HL-60 (cell line): Measurements from ENCODE around the gene KANK4.

ENCODE experiments used
- DNase-seq, 2 experiments: peaks; one replicate each; pipeline ENCODE4 v3.0.0-alpha.2; 2010 to 2020; ENCODE audit warnings: low read depth in 1 of 2, low spot score in 1 of 2
- H3K27ac ChIP-seq: fragments of 250-450 bp; sonication (Bioruptor Pico); replicated peaks from 2 replicates; pipeline ENCODE4 v1.5.1; 2020; ENCODE audit warnings: mild to moderate bottlenecking, moderate library complexity
- H3K27me3 ChIP-seq: fragments of 250-450 bp; sonication (Bioruptor Pico); 2 replicates; pipeline ENCODE4 v1.5.1; 2021; ENCODE audit warnings: mild to moderate bottlenecking, moderate library complexity; ENCODE audit not compliant: insufficient read depth, poor library complexity, severe bottlenecking
- H3K4me3 ChIP-seq: replicated peaks from 2 replicates; pipeline ENCODE4 v1.5.1; 2011; ENCODE audit warnings: mild to moderate bottlenecking, control low read depth, low read length; ENCODE audit not compliant: insufficient read depth
- CTCF ChIP-seq: IDR thresholded peaks from one replicate; pipeline ENCODE4 v1.5.1; 2011; ENCODE audit warnings: low read length, control low read depth, inconsistent platforms; ENCODE audit not compliant: insufficient read depth
- GABPA ChIP-seq: IDR thresholded peaks from 2 replicates; pipeline ENCODE4 v1.6.1; 2012; ENCODE audit warnings: low read depth
- POLR2AphosphoS5 ChIP-seq: IDR thresholded peaks from 2 replicates; pipeline ENCODE4 v1.6.1; 2012; ENCODE audit warnings: low read depth
- SPI1 ChIP-seq: IDR thresholded peaks from 2 replicates; pipeline ENCODE4 v1.6.1; 2012; ENCODE audit warnings: low read depth, mild to moderate bottlenecking, borderline replicate concordance
- TF ChIP-seq, protein P1 (sequence below): IDR thresholded peaks from 2 replicates; pipeline ENCODE4 v1.6.1; 2012; ENCODE audit warnings: low read depth; ENCODE audit not compliant: insufficient replicate concordance

The KANK4 gene

DNA sequence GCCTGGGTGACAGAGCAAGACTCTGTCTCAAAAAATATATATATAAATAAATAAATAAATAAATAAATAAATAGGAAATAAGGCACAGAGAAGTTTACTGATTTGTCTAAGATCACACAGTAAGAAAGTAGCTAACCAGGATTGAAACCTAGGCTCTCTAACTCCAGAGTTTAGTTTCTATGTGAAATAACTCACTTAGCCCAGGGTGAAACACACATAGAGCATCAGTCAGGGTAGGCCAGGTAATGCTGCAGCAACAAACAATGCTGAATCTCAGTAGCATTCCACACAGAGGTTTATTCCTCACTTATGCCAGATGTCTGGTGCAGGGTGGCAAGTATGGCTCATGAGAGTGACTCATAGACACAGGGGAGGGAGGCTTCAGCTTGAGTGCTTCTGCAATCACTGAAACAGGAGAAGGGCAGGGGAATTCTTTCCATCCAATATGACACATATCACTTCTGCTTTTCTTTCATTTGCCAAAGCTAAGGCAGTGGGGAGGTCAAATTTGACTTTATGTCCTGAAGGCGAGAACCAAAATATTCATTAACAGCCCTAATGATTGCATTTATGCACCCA is 37.1 kb upstream of the KANK4 start:
- DNase-seq = peak in 1 of 2 experiments; percentile 14
- Histone ChIP-seq H3K4me3 (no peak overlapping the region), H3K27me3 (no peaks in the 10 kb centered on the region), H3K27ac (no peak overlapping the region)
- TF ChIP-seq SPI1 (peak; percentile 62), CTCF (no peak)
- TF ChIP-seq, protein P1, sequence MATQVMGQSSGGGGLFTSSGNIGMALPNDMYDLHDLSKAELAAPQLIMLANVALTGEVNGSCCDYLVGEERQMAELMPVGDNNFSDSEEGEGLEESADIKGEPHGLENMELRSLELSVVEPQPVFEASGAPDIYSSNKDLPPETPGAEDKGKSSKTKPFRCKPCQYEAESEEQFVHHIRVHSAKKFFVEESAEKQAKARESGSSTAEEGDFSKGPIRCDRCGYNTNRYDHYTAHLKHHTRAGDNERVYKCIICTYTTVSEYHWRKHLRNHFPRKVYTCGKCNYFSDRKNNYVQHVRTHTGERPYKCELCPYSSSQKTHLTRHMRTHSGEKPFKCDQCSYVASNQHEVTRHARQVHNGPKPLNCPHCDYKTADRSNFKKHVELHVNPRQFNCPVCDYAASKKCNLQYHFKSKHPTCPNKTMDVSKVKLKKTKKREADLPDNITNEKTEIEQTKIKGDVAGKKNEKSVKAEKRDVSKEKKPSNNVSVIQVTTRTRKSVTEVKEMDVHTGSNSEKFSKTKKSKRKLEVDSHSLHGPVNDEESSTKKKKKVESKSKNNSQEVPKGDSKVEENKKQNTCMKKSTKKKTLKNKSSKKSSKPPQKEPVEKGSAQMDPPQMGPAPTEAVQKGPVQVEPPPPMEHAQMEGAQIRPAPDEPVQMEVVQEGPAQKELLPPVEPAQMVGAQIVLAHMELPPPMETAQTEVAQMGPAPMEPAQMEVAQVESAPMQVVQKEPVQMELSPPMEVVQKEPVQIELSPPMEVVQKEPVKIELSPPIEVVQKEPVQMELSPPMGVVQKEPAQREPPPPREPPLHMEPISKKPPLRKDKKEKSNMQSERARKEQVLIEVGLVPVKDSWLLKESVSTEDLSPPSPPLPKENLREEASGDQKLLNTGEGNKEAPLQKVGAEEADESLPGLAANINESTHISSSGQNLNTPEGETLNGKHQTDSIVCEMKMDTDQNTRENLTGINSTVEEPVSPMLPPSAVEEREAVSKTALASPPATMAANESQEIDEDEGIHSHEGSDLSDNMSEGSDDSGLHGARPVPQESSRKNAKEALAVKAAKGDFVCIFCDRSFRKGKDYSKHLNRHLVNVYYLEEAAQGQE = no peak

DNA sequence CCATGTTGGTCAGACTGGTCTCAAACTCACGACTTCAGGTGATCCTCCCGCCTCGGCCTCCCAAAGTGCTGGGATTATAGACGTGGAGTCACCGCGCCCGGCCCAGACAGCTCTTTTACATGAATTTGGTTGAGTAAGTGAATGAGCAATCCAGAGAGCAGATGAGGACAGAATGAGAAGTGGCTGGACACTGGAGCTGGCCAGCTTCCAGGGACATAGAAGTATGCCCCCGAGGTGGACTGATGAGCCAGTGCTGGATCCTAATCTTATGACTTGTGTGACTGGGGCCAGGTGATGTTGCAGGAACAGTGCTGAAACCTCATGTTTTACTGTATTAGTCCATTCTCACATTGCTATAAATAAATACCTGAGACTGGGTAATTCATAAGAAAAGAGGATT is 35.9 kb upstream of the KANK4 start:
- H3K27ac ChIP-seq = no peak overlapping the region
- no peak for DNase-seq
- H3K27me3 ChIP-seq = no peaks in the 10 kb centered on the region
- TF ChIP-seq GABPA = no peak
- TF ChIP-seq POLR2AphosphoS5 = no peak
- no peak for TF ChIP-seq CTCF
- TF ChIP-seq, protein P1 = no peak
- TF ChIP-seq SPI1 = no peak
- H3K4me3 ChIP-seq = no peak overlapping the region

DNA sequence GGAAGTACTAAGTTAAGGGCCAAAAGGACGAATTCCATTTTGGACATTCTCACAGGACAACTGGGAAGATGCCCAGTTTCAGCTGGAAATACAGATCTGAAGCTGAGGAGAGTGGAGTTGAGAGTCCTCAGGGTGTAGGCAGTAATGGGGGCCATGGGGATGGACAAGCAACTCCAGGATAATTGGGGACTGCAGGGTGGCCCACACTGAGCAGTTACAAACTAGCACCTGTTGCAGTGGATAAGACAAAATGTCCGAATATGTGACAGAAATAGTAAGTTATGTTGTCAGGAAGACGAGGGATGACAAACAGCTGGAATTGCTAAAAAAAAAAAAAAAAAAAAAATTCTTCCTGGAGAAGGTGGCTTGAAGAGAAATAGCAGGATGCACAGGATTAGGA is 34.6 kb upstream of the KANK4 start:
- Histone ChIP-seq H3K27me3 (no peaks in the 10 kb centered on the region), H3K4me3 (no peak overlapping the region), H3K27ac (no peak overlapping the region)
- no peak for DNase-seq
- TF ChIP-seq SPI1 (no peak), POLR2AphosphoS5 (no peak), GABPA (no peak), CTCF (no peak)
- TF ChIP-seq, protein P1 = no peak
